Upper lobe of right lung (tissue), 1 donor: Measurements from ENCODE around the gene FMO4. TPM values are rescaled to one million over a fixed set of nuclear protein-coding genes. Genes with fewer than 3 reads are reported as not detected.
"Not testable (repeated sequence)": the region's sequence is repeated elsewhere in the genome, so short reads cannot be mapped to it uniquely, and the experiment has no call there.

ENCODE experiments used
- ATAC-seq: fragments of 200-7000 bp; cut with Tn5 transposase; one replicate; pipeline ENCODE4 v1.9.1; 2020; ENCODE audit warnings: mild to moderate bottlenecking, moderate library complexity
- DNase-seq: peaks from one replicate; pipeline ENCODE4 v3.0.0-alpha.2; 2020
- H3K27ac ChIP-seq: fragments of 200-600 bp; one replicate; pipeline ENCODE4 v1.8.0; 2022
- H3K27me3 ChIP-seq: fragments of 200-600 bp; one replicate; pipeline ENCODE4 v1.8.0; 2022; ENCODE audit warnings: mild to moderate bottlenecking
- H3K36me3 ChIP-seq: fragments of 200-600 bp; one replicate; pipeline ENCODE4 v1.8.0; 2022
- H3K4me1 ChIP-seq: fragments of 200-600 bp; one replicate; pipeline ENCODE4 v1.8.0; 2022
- H3K4me3 ChIP-seq: fragments of 200-600 bp; one replicate; pipeline ENCODE4 v1.8.0; 2022; ENCODE audit warnings: mild to moderate bottlenecking
- H3K9me3 ChIP-seq: fragments of 200-600 bp; one replicate; pipeline ENCODE4 v1.8.0; 2022
- CTCF ChIP-seq: fragments of 200-600 bp; IDR thresholded peaks from one replicate; pipeline ENCODE4 v1.8.0; 2022; ENCODE audit warnings: antibody characterized with exemption
- intact Hi-C: fragments of 100-400 bp; cut with DNase I; formaldehyde crosslinking; loops from one replicate; pipeline ENCODE4 v1.11.0; 2022
- total RNA-seq: library from RNA; stranded (reverse); fragmentation: NEBNext Ultra II Directional; extraction: Animal tissue kit (Norgen Biotek cat#: 25700); gene quantifications from one replicate; pipeline ENCODE4 v1.2.1, GENCODE V29; 2021
- donor health status: DM: no; HTN: yes; CAD: no; lungs with severe emphysema.

The FMO4 gene
- total RNA-seq, 1 donor from 2014 or later, result 4.3 TPM

- TF ChIP-seq CTCF, result no peak
Measured at GRCh38 chr1:171334024-171334640, 20.1 kb downstream of the FMO4 start.

GRCh38 chr1:171335964-171336363, 22.0 kb downstream of the FMO4 start:
- no peaks in the 10 kb centered on the region for H3K36me3 ChIP-seq
- no peak overlapping the region for H3K4me3 ChIP-seq
- no peak for TF ChIP-seq CTCF
- no peaks in the 10 kb centered on the region for H3K27me3 ChIP-seq
- no peak for DNase-seq
- no peaks in the 10 kb centered on the region for H3K4me1 ChIP-seq
- intact Hi-C loops, result no loop called here
- no peak overlapping the region for H3K27ac ChIP-seq
- no peaks in the 10 kb centered on the region for H3K9me3 ChIP-seq
- no peak for ATAC-seq

More at GRCh38 chr1:171334024-171334640, 20.1 kb downstream of the FMO4 start:
- Histone ChIP-seq H3K9me3 (no peaks in the 10 kb centered on the region), H3K27me3 (no peaks in the 10 kb centered on the region), H3K4me1 (no peaks in the 10 kb centered on the region), H3K36me3 (no peaks in the 10 kb centered on the region), H3K4me3 (no peak overlapping the region), H3K27ac (no peak overlapping the region)
- DNase-seq, result no peak
- intact Hi-C loops, result no loop called here
- no peak for ATAC-seq

GRCh38 chr1:171339345-171339744, 25.4 kb downstream of the FMO4 start:
- intact Hi-C loops, DNase-seq, H3K27me3 ChIP-seq, H3K36me3 ChIP-seq, H3K4me1 ChIP-seq, H3K27ac ChIP-seq, H3K4me3 ChIP-seq, H3K9me3 ChIP-seq, ATAC-seq: not testable (repeated sequence)

GRCh38 chr1:171343727-171344472, 29.9 kb downstream of the FMO4 start:
- intact Hi-C loops, result no loop called here
- no peak for TF ChIP-seq CTCF
- DNase-seq (no peak), ATAC-seq (no peak)
- Histone ChIP-seq H3K27me3 (no peaks in the 10 kb centered on the region), H3K9me3 (no peaks in the 10 kb centered on the region), H3K4me3 (no peak overlapping the region), H3K4me1 (peaks cover 8% of the 10 kb centered on the region), H3K36me3 (no peaks in the 10 kb centered on the region), H3K27ac (peak overlapping the region; percentile 37)

- Histone ChIP-seq H3K27ac (peak overlapping the region; percentile 37), H3K27me3 (no peaks in the 10 kb centered on the region), H3K4me3 (no peak overlapping the region), H3K36me3 (no peaks in the 10 kb centered on the region), H3K9me3 (no peaks in the 10 kb centered on the region), H3K4me1 (peaks cover 8% of the 10 kb centered on the region)
- ATAC-seq (peak; percentile 79), DNase-seq (no peak)
- intact Hi-C loops, result no loop called here
- TF ChIP-seq CTCF, result no peak
Measured at GRCh38 chr1:171344473-171344820, 30.5 kb downstream of the FMO4 start.

- Histone ChIP-seq H3K4me1 (peaks cover 8% of the 10 kb centered on the region), H3K27me3 (no peaks in the 10 kb centered on the region), H3K36me3 (no peaks in the 10 kb centered on the region), H3K4me3 (no peak overlapping the region), H3K27ac (no peak overlapping the region), H3K9me3 (no peaks in the 10 kb centered on the region)
- intact Hi-C loops, result no loop called here
- DNase-seq, result no peak
- no peak for ATAC-seq
- no peak for TF ChIP-seq CTCF
Measured at GRCh38 chr1:171345536-171345935, 31.6 kb downstream of the FMO4 start.
